ENCODE results near the gene VWA8.

Gene VWA8

DNA sequence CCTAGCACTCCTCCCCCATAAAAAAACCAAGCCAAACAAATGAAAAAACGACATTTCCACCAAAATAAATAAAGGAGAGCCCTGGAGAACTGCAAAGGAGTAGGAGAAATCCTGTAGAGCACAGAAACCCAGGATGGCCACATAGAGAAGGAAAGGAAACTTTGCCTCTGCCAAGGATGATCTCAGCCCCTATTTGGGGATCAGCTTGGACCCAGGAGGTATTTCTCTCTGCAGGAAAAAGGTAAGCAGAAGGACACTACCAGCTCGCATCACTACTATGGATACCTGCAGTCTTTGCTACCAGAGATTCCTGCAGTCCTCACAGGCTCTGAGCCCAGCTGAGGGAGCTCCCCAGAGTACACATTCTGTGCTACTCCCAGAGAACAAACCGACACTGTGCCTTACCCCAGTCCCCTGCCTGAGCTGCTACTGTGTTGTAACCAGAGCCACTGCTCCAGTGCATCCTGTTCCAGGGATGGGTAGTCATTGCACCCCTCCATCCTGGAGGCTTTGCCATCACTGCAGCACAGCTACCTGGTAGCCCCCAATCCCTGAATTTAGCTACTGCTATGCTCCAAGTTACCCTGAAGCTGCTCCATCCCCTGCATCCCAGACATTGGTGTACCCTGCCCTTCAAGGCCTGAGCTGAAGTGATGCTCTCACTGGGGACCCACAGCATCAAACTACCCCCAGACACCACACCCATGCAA is 41.7 kb downstream of the VWA8 start:
- TF ChIP-seq FOXP2 (optimal IDR thresholded peaks at IDR 0.05; ENCODE audit: borderline replicate concordance, extremely low read depth, extremely low read length, insufficient read depth) (no peak), POLR2AphosphoS5 (IDR thresholded peaks at IDR 0.05; ENCODE audit: low read depth, low read length) (no peak), SIN3A (IDR thresholded peaks at IDR 0.05; ENCODE audit: borderline replicate concordance, insufficient read depth, low read length) (no peak), TAF1 (IDR thresholded peaks at IDR 0.05; ENCODE audit: borderline replicate concordance, insufficient read depth, low read length) (no peak)
- TF ChIP-seq, protein P1, sequence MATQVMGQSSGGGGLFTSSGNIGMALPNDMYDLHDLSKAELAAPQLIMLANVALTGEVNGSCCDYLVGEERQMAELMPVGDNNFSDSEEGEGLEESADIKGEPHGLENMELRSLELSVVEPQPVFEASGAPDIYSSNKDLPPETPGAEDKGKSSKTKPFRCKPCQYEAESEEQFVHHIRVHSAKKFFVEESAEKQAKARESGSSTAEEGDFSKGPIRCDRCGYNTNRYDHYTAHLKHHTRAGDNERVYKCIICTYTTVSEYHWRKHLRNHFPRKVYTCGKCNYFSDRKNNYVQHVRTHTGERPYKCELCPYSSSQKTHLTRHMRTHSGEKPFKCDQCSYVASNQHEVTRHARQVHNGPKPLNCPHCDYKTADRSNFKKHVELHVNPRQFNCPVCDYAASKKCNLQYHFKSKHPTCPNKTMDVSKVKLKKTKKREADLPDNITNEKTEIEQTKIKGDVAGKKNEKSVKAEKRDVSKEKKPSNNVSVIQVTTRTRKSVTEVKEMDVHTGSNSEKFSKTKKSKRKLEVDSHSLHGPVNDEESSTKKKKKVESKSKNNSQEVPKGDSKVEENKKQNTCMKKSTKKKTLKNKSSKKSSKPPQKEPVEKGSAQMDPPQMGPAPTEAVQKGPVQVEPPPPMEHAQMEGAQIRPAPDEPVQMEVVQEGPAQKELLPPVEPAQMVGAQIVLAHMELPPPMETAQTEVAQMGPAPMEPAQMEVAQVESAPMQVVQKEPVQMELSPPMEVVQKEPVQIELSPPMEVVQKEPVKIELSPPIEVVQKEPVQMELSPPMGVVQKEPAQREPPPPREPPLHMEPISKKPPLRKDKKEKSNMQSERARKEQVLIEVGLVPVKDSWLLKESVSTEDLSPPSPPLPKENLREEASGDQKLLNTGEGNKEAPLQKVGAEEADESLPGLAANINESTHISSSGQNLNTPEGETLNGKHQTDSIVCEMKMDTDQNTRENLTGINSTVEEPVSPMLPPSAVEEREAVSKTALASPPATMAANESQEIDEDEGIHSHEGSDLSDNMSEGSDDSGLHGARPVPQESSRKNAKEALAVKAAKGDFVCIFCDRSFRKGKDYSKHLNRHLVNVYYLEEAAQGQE (IDR thresholded peaks at IDR 0.05; ENCODE audit: insufficient read depth in 1 of 2, low read depth in 2 of 2, low read length in 2 of 2), result no peak

DNA sequence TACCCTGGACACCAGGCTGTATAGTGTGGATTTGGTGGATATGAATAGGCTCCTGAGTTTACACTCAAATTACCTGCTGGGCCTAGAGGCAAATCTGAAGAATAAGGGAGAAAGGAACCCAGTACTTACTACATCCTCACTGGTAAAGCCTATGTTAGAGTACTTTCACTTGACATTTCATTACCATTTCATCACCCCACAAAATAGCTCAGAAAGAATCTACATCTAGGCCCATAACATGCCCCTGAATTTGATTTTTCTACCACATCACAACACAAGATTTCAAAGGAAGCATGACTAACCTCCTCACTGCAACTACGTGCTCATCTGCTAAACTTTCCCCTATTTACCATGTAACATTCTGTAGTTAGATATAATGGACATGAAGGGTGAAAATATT is 43.3 kb downstream of the VWA8 start:
- no peak for TF ChIP-seq POLR2AphosphoS5 (IDR thresholded peaks at IDR 0.05; ENCODE audit: low read depth, low read length)
- TF ChIP-seq FOXP2 (optimal IDR thresholded peaks at IDR 0.05; ENCODE audit: borderline replicate concordance, extremely low read depth, extremely low read length, insufficient read depth), result no peak

DNA sequence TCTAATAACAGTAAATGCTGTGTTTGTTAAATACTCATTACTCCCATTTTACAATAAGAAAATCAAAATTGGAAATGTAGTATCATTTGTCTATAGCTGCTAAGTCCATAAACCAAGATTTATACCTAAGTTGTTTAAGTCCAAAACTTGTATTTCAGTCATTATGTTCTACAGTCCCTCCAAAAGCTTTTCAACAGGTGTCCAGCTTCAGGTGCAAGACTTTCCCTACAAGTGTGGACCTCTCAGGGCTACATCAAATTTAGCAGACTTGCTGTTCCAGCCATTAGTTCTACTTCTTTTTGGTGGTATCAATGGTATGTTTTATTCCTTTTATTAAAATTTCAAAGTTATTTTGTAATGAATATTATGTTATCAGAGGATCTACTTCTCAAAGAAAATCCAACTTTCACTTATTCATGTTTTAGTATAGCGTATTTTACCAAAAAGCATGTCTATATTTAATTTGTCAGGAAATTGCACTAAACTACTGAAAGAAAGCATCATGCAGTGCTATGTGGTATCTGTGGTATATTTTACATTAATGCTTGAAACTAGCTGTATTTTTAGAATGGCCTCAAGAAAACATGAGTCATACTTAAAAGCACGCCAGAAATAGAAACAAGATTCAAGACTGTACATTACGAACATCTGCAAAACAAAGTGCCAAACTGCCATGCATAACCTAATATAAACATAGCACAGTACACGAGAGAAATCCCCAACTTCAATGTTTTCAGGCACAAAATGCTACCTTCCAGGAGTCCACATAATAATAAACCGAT is 44.5 kb downstream of the VWA8 start:
- TF ChIP-seq, protein P1 (IDR thresholded peaks at IDR 0.05; ENCODE audit: insufficient read depth in 1 of 2, low read depth in 2 of 2, low read length in 2 of 2), result no peak
- TF ChIP-seq FOXP2 (optimal IDR thresholded peaks at IDR 0.05; ENCODE audit: borderline replicate concordance, extremely low read depth, extremely low read length, insufficient read depth), result no peak
- no peak for TF ChIP-seq TAF1 (IDR thresholded peaks at IDR 0.05; ENCODE audit: borderline replicate concordance, insufficient read depth, low read length)
- TF ChIP-seq POLR2AphosphoS5 (IDR thresholded peaks at IDR 0.05; ENCODE audit: low read depth, low read length), result no peak
- TF ChIP-seq SIN3A (IDR thresholded peaks at IDR 0.05; ENCODE audit: borderline replicate concordance, insufficient read depth, low read length), result no peak

DNA sequence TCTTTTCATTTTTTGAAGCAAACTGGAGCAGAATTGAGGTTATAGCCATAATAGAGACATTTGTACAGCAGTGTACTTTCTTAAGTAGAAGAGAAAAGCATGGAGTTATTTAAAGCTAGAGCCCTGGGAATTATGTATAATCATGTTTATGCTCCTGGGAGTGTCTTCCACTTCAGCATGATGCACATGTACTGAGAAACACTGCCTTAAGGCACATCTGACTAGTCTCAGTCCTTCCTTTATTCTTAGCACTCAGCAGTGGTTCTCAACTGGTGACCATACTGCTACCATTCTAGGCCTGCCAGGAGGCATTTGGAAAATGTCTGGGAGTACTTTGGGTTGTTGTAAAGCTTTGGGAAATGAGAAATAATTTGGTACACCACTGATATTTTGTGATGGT is 45.8 kb downstream of the VWA8 start:
- TF ChIP-seq TAF1 (IDR thresholded peaks at IDR 0.05; ENCODE audit: borderline replicate concordance, insufficient read depth, low read length) (no peak), SIN3A (IDR thresholded peaks at IDR 0.05; ENCODE audit: borderline replicate concordance, insufficient read depth, low read length) (no peak), POLR2AphosphoS5 (IDR thresholded peaks at IDR 0.05; ENCODE audit: low read depth, low read length) (no peak), FOXP2 (optimal IDR thresholded peaks at IDR 0.05; ENCODE audit: borderline replicate concordance, extremely low read depth, extremely low read length, insufficient read depth) (no peak)
- TF ChIP-seq, protein P1 (IDR thresholded peaks at IDR 0.05; ENCODE audit: insufficient read depth in 1 of 2, low read depth in 2 of 2, low read length in 2 of 2), result no peak

DNA sequence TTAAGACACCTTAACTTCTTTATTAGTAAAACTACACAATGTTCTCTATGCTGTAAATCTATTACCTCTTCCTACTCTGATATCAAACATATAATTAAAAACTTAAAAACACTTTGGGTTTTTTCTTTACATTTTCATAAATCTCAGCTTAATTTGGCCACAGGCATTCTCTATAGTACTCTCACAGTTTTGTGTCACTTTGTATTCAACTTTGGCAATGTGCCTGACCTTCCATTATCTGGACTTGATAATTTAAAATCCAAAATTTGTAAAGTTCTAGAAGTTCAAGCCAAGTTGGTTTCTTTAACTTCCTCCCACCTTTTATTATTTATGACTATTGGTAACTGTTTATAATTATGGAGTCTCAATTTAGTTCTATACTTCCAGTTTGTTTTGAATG is 46.4 kb downstream of the VWA8 start:
- TF ChIP-seq POLR2AphosphoS5 (IDR thresholded peaks at IDR 0.05; ENCODE audit: low read depth, low read length) (no peak), SIN3A (IDR thresholded peaks at IDR 0.05; ENCODE audit: borderline replicate concordance, insufficient read depth, low read length) (no peak), TAF1 (IDR thresholded peaks at IDR 0.05; ENCODE audit: borderline replicate concordance, insufficient read depth, low read length) (no peak)
- TF ChIP-seq, protein P1 (IDR thresholded peaks at IDR 0.05; ENCODE audit: insufficient read depth in 1 of 2, low read depth in 2 of 2, low read length in 2 of 2), result no peak
